GM19328 (cell line): ENCODE results near the gene LCA5.
"Not testable (repeated sequence)": the region's sequence is repeated elsewhere in the genome, so short reads cannot be mapped to it uniquely, and the experiment has no call there.

Source experiments
- ATAC-seq: cut with Tn5 transposase; IDR thresholded peaks from one replicate; pipeline ENCODE4 v1.9.1; 2021; ENCODE audit warnings: mild to moderate bottlenecking, moderate library complexity; ENCODE audit not compliant: unreplicated experiment

The LCA5 gene

GRCh38 chr6:79538106-79538971 lies 1.1 kb upstream of the LCA5 start:
- no peak for ATAC-seq

GRCh38 chr6:79536585-79536953 lies 661 bp downstream of the LCA5 start:
- ATAC-seq, result no peak

GRCh38 chr6:79529567-79529966 lies 7.7 kb downstream of the LCA5 start:
- not testable (repeated sequence) for ATAC-seq

- ATAC-seq, result no peak
These were observed 10.3 kb downstream of the LCA5 start for GRCh38 chr6:79526897-79527296.

GRCh38 chr6:79525272-79526100 lies 11.7 kb downstream of the LCA5 start:
- no peak for ATAC-seq

- no peak for ATAC-seq
These were observed 13.2 kb downstream of the LCA5 start for GRCh38 chr6:79524065-79524464.

GRCh38 chr6:79522609-79523008 lies 14.6 kb downstream of the LCA5 start:
- ATAC-seq, result no peak

- no peak for ATAC-seq
These were observed 16.7 kb downstream of the LCA5 start for GRCh38 chr6:79520534-79520933.

GRCh38 chr6:79518842-79519241 lies 18.4 kb downstream of the LCA5 start:
- no peak for ATAC-seq

- ATAC-seq, result no peak
These were observed 21.8 kb downstream of the LCA5 start for GRCh38 chr6:79515436-79515835.

GRCh38 chr6:79513111-79513510 lies 24.1 kb downstream of the LCA5 start:
- no peak for ATAC-seq

- ATAC-seq, result no peak
These were observed 25.2 kb downstream of the LCA5 start for GRCh38 chr6:79512014-79512413.

GRCh38 chr6:79510707-79511106 lies 26.5 kb downstream of the LCA5 start:
- ATAC-seq, result no peak

GRCh38 chr6:79506251-79506650 lies 31.0 kb downstream of the LCA5 start:
- ATAC-seq, result no peak

GRCh38 chr6:79504372-79504771 lies 32.9 kb downstream of the LCA5 start:
- ATAC-seq, result no peak

- no peak for ATAC-seq
These were observed 38.4 kb downstream of the LCA5 start for GRCh38 chr6:79498842-79499241.

GRCh38 chr6:79495246-79495645 lies 42.0 kb downstream of the LCA5 start:
- no peak for ATAC-seq

GRCh38 chr6:79494841-79495240 lies 42.4 kb downstream of the LCA5 start:
- no peak for ATAC-seq

- ATAC-seq, result no peak
These were observed 66.5 kb downstream of the LCA5 start for GRCh38 chr6:79470728-79471127.

- ATAC-seq, result no peak
These were observed 67.6 kb downstream of the LCA5 start for GRCh38 chr6:79469376-79470246.

GRCh38 chr6:79468587-79468986 lies 68.6 kb downstream of the LCA5 start:
- ATAC-seq, result no peak
